ENCODE data around the gene CREB1.

DNA sequence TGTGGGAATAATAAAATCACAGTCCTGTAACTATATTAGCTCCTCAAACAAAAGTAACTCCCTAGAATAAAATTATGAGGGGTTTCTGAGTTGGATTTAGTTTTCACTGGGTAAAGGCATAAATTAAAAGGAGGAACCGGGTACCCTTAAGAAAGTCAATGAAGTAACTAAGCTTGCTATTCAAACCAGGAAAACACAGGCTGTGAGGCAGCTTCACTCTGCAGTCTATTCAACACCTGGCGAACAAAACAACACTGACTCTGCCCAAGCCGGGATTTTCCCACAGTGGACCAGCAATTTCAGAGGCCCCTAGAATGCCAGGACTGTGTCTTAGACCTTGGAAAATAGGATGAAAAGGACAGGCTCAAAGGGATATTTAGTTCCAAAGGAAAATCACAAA is 24.6 kb upstream of the CREB1 start:
- TF ChIP-seq, protein P1, sequence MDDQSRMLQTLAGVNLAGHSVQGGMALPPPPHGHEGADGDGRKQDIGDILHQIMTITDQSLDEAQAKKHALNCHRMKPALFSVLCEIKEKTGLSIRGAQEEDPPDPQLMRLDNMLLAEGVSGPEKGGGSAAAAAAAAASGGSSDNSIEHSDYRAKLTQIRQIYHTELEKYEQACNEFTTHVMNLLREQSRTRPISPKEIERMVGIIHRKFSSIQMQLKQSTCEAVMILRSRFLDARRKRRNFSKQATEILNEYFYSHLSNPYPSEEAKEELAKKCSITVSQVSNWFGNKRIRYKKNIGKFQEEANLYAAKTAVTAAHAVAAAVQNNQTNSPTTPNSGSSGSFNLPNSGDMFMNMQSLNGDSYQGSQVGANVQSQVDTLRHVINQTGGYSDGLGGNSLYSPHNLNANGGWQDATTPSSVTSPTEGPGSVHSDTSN (CRISPR knock-in tag; IDR thresholded peaks at IDR 0.05) = no peak
- TF ChIP-seq ZNF792 (tag by site-specific recombination; IDR thresholded peaks at IDR 0.05) (no peak), RBAK (tag by site-specific recombination; IDR thresholded peaks at IDR 0.05) (no peak)

All from HEK293 (cell line).